HG03457 (cell line): ENCODE measurements around the gene KLHL29.

Experiments used
- ATAC-seq: cut with Tn5 transposase; IDR thresholded peaks from one replicate; pipeline ENCODE4 v1.9.1; 2021; ENCODE audit warnings: moderate number of reproducible peaks; ENCODE audit not compliant: unreplicated experiment

Gene KLHL29

GRCh38 chr2:23393722-23394121 is 8.7 kb downstream of the KLHL29 start:
- ATAC-seq, result no peak

DNA sequence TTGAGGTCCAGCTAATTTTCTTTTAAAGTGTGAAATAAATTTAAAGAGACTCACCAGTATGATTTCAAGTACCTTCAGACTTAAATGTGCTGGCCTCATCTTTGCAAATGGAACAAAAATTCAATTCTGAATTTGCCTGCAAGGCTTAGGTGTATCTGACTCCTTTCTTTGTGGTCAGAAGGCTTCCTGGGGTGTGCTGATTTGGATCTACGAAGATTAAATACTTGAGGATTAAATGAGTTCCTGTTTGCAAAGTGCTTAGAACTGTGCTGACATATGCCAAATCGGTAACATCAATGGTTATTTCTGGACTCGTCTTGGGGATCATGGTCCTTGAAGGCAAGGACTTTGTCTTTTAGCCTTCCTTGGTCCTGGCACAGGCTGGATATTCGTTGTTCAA is 9.7 kb downstream of the KLHL29 start:
- no peak for ATAC-seq

- ATAC-seq, result no peak
These were observed 12.5 kb downstream of the KLHL29 start for GRCh38 chr2:23397478-23397877.

GRCh38 chr2:23399674-23400261 is 14.8 kb downstream of the KLHL29 start:
- ATAC-seq, result no peak

GRCh38 chr2:23400703-23401102 is 15.7 kb downstream of the KLHL29 start:
- ATAC-seq, result no peak

GRCh38 chr2:23401427-23402204 is 16.6 kb downstream of the KLHL29 start:
- ATAC-seq, result no peak

DNA sequence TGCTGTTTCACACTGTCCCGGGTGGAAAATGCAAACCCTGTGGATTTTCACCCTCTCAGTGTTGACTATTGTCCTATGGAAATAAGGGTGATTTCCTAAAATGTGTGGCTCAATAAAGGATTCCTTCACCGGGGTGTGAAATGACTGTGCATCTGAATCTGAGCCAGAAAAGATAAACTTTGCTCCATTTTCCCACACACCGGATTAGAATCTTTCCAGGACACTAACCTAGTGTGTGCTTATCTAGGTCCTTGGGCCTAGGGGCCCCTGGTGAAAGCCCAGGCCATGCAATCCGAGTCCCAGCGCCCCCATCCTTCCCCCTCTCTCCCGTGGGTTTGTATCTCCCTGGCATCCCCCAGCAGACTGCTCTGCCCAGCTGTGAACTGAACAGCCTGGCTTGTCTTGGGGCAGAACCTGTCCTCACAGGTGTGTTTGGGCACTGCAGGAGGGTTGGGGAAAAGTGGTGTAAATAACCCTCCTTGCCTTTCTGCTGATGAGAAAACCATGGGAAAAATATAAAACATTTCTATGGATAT is 17.3 kb downstream of the KLHL29 start:
- ATAC-seq, result no peak

DNA sequence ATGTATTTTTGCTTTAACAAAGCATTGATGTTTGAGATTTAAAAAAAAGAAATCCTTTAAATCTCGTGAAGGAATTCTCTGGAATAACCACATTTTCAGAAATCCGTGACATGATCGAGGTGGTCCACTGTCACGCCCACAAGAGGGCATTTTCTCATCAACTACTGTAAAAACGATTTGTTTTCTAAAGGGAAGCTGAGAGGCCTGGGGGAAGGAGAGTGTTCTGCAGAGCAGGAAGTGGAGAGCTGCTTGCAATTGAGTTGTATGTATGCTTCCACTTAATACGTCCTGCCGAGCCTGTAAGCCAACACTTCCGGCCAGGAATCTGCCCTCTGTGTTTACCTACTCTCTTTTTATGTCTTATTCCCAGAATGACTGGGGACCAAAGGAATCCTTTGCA is 19.4 kb downstream of the KLHL29 start:
- ATAC-seq, result peak; percentile 56

GRCh38 chr2:23409248-23409647 is 24.3 kb downstream of the KLHL29 start:
- no peak for ATAC-seq

DNA sequence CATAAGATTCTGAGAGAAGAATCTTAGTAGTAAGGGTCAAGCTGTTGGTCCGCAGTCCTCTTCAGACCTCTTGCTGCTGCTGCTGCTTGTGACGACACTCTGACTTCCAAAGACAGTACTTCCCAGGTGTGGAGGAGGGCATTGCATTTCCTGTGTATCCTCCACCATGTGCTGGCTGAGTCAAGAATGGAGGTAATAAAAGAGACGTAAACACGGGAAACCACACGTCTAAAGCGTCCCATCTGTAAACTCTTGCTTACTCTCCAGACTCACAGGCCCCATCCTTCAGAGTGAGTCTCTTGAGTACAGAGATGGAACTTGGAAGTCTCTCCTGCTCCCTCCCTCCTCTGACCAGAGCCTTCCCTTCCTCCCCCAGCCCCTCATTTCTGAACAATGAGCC is 25.6 kb downstream of the KLHL29 start:
- no peak for ATAC-seq

GRCh38 chr2:23411752-23412431 is 26.9 kb downstream of the KLHL29 start:
- ATAC-seq, result no peak

DNA sequence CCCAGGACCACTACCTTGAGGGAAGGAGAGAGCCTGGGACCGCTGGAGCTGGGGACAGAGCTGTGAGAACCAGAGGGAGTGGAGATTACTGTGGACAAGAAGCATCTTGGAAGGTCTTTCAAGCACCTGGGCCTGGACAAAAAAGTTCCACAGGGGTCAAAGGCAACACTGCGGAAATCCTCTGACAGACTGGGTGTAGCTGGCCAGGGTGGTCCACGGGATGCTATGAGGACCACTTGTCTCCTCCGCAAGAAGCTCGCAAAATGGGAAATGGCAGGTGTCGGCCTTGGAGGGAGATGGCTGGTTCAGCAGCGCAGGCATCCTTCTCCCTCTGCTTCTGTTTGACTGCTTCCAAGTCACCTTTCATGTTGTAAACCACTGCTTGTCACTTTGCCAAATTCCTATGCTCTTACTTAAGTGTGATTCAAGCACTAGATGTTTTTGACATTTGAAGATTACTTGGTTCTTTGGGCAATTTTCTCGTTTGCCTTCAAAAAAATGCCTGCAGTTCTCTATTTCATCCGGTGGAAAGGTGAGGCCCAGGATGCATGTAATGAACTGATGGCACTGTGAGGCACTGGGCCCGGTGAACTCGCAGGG is 27.7 kb downstream of the KLHL29 start:
- ATAC-seq, result no peak

GRCh38 chr2:23413641-23414040 is 28.7 kb downstream of the KLHL29 start:
- ATAC-seq, result no peak

GRCh38 chr2:23414106-23414505 is 29.1 kb downstream of the KLHL29 start:
- ATAC-seq, result no peak

GRCh38 chr2:23414871-23415270 is 29.9 kb downstream of the KLHL29 start:
- ATAC-seq, result no peak

DNA sequence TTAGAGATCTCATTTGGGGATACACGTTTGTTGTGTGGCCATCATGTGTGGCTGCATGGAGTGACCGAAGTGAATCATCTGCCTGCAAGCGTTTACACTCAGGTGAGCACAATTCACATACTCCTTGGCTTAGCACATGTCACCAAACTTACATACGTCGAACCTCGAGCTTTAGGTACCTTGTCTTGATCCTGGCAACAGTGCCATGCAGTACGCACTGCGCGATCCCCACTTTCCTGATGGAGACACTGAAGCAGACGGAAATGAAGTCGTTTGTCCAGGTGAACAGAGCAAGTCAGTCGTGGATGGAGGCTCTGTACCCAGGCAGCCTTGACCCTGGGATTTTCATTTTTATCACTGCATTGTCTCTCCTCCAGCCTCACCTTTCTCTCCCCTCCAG is 32.3 kb downstream of the KLHL29 start:
- no peak for ATAC-seq

GRCh38 chr2:23418056-23418455 is 33.1 kb downstream of the KLHL29 start:
- no peak for ATAC-seq

GRCh38 chr2:23418461-23418911 is 33.5 kb downstream of the KLHL29 start:
- no peak for ATAC-seq

GRCh38 chr2:23419171-23420090 is 34.5 kb downstream of the KLHL29 start:
- ATAC-seq, result no peak

DNA sequence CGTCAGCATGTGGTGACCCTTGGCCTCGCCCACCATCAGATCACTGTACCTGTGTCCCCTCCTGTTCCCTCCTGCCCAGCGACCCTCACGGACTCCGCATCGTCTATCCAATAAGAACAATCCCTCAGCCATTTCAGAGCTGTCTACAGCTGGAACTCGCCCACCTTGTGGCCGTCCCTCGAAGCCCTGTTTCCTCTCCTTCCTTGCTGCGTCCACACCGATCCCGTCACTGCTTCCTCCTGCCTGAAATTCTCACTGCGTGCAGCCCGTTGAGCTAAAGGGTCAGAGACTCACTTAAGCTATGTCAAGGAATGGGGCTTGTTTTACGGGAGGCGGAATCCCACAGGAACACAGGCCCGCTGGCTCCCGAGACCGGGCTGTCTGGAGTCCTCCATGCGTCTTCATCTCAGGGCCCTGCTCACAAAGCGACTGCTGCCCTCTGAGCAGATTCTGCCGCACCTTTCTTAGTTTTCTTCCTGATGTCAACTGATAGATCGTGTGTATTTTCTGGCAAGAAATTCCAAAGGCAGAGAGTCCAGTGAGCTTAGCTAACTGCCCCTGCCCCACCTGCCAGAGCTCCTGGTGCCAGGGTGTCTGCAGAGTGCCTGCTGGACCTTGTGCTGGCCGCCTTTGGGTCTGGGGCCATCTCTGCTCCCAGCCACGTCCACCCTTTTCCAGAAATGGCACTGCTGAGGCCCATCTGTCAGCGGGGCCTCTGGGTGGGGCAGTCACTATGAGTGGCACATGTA is 35.3 kb downstream of the KLHL29 start:
- no peak for ATAC-seq
